NCI-H1417 treated with DMSO at 0.1 percent for 48 hours (cell line): ENCODE measurements around the gene GUK1.

Source experiments
- DNase-seq: peaks from one replicate; lab custom pipeline; 2025; lab: John Stamatoyannopoulos, UW

Gene GUK1

GRCh38 chr1:228131766-228132165 lies 8.3 kb upstream of the GUK1 start:
- no peak for DNase-seq

DNA sequence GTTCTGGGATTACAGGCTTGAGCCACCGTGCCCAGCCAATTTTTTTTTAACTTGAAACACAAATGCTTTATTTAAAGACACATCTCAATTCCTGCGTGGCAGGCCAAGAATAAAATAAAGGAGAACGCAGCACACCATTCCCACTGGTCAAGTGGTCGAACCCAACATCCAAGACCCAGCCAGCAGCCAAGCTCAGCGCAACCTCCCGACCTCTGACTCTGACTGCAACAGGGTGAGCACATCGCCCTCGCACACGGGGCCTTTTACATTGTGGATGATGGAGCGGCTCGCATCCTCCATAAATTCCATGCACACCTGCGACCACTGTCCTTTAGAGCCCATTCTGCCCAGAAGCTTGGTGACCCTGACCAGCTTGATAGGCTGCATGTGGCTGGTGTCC lies 5.5 kb upstream of the GUK1 start:
- DNase-seq, result no peak

- DNase-seq, result no peak
Measured at GRCh38 chr1:228136901-228137300, 3.2 kb upstream of the GUK1 start.

GRCh38 chr1:228139406-228139930 lies 611 bp upstream of the GUK1 start:
- no peak for DNase-seq

GRCh38 chr1:228140724-228141225 lies 696 bp downstream of the GUK1 start:
- DNase-seq, result no peak

DNA sequence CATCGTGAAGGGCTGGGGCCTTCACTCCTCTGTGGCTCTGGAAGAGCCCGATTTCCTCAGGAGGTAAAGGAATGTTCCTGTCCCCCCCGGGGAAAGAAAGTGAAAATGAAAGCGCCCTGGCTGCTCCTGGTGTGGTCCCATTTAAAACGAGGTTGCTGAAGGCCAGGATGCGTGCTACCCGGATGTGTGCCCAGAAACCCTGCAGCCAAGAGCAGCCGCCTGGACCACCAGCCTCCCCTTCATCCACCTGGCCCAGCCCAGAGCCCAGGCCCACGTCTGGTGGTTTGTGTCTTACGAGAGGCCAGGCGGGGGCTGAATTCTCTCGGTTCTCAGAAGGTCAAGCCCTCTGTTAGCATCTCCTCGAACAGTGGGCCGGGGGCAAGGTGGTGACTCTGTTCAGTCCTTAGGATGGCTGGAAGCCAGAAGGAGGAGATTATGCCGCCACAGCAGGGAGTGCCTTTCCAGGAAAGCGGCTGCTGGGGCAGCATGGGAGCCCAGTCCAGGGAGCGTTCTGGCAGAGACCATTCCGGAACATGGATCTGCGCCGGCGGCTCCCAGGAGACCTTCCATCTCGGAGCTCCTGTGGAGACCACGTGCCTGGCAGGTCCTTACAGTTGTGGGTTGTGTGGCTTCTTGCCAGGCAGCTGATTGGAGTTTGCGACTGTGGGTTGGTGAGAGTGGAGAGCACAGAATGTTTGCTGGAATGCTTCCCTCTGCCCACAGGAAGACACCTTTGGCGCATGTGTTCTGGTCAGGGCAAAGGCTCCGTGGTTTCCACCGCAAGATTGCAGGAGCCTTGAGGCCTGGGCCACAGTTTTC lies 1.4 kb downstream of the GUK1 start:
- DNase-seq, result no peak

GRCh38 chr1:228142155-228142691 lies 2.1 kb downstream of the GUK1 start:
- no peak for DNase-seq

GRCh38 chr1:228142701-228143136 lies 2.6 kb downstream of the GUK1 start:
- no peak for DNase-seq

GRCh38 chr1:228143480-228144192 lies 3.6 kb downstream of the GUK1 start:
- no peak for DNase-seq

DNA sequence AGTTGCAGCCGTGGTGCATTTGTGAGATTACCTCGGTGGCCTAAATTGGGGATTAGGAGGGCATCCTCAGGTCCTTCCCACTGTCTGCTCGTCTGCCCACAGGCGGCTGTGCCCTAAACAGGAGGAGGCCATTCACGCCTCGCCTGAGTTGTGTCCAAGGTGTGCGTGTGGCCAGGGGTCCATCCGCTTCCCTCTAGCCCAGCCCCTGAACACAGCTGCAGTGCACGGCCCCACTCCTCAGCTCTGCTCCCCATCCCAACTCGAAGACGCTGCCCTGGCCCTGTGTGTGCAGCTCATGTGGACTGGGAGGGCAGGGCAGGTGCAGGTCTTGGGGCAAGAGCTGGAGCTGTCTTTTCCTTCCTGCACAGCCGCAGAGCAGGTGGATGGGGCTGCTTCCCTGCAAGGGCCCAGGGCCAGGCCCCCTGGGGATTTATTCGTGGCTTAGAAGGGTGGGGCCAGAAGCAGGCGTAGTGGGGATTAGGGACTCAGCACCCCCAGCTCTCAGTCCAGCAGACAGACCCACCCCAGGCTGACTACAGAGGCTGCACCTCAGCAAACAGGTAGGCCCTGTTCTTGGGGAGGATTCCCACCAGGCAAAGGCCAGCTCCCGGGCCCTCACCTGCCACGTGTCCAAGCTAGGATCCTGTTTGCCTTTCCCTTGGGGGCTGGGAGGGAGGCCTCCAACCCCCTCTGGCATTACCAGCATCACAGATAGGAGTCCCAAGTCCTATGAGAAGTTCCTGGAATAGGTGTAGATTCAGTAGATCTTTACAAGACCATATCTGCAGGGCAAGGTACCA lies 4.3 kb downstream of the GUK1 start:
- no peak for DNase-seq

DNA sequence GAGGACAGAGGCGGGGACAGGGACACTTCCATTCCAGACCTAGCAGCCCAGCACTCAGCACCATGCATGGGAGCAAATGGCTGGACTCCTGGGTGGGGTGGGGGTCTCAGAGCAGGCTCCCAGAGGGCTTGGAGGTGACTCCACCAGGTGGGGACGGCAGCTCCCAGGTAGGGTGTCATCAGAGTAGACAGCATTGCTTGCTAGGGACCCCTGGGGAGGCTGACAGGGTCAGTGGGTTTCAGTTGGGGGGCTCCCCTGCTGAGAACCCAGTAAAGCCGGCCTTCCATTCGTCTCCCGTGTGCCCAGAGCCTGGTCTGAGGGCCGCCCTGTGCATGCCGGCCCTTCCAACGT lies 4.9 kb downstream of the GUK1 start:
- no peak for DNase-seq

DNA sequence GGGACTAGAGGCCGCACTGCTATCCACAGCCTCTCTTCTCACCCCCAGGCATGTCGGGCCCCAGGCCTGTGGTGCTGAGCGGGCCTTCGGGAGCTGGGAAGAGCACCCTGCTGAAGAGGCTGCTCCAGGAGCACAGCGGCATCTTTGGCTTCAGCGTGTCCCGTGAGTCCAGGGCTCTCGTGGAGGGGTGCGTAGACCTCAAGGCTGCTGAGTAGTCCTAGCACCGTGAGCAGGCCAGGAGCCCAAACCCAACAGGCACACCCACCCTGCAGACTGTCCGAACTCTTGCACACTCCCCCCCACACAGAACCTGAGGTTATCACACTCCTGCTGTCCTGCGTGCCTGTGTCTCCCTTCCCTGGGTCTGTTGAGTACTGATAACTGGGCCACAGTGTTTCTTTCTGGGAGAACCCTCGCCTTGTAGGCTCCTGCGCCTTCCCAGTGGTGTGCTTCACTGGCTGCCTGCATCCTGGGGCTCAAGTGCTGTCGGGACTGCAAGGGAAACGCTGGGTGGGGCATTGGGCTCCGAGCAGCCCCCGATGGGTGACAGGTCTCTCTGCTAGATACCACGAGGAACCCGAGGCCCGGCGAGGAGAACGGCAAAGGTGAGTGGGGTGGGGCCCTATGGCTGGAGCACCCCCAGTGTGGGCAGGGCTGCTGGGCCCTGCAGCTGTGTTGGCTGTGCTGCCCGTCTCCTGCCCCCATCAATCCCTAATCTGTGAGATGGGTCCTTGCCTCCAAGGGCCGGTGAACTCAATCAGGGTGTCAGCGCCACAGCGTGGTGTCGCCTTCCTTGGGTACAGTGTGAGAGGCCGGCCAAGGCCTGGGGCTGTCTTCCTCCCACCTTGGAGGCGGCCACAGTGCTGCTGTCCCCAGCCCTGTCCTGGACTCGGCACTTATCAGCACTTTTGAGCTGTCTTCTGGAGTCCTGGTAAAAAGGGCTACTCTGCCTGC lies 5.7 kb downstream of the GUK1 start:
- no peak for DNase-seq

DNA sequence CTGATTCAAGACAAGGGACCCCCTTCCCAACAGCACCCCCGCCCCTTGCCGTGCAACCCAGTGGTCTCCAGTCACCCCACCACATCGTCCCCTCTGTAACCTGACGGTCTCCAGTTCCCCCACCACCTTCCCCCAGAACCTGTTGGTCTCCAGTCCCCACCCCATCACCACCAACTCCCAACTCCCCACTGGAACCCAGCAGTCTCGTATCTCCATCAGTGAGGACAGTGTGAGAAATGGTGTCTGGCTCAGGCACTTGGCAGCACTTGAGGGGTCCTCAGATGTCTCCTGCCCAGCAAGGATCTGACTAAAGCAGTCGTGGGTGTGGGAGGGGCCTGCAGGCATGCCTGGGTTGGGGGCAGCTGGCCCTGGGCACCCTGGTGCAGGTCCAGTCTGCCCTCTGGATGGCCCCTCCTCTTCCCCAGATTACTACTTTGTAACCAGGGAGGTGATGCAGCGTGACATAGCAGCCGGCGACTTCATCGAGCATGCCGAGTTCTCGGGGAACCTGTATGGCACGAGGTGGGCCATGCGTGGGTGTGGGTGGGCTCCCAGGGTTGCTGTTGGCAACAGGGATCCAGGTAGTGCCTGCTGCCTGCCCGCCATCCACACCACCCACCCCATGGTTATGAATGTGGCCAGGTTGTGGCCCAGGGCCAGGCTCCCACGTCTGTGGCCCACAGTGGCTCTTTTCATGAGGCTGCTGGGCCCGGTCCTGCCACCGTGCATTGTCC lies 6.5 kb downstream of the GUK1 start:
- DNase-seq, result no peak

- DNase-seq, result no peak
Measured at GRCh38 chr1:228147151-228147693, 7.1 kb downstream of the GUK1 start.

DNA sequence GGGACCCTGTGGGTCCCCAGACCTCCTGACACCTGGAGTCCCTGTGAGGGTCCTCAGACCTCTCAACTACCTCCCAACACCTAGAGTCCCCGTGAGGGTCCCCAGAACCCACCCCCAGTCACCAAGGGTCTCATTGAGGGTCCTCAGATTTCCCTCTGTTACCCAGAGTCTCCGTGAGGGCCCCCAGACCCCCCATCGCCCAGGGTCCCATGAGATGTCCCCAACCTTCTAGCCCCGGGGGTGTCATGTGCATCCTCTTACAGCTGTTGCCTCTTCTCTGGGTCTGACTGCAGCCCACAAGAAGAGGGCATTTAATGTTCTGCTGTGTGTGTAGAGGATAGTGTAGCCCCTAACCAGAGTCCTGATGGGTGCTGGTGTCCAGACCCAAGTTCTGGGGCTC lies 7.7 kb downstream of the GUK1 start:
- no peak for DNase-seq

DNA sequence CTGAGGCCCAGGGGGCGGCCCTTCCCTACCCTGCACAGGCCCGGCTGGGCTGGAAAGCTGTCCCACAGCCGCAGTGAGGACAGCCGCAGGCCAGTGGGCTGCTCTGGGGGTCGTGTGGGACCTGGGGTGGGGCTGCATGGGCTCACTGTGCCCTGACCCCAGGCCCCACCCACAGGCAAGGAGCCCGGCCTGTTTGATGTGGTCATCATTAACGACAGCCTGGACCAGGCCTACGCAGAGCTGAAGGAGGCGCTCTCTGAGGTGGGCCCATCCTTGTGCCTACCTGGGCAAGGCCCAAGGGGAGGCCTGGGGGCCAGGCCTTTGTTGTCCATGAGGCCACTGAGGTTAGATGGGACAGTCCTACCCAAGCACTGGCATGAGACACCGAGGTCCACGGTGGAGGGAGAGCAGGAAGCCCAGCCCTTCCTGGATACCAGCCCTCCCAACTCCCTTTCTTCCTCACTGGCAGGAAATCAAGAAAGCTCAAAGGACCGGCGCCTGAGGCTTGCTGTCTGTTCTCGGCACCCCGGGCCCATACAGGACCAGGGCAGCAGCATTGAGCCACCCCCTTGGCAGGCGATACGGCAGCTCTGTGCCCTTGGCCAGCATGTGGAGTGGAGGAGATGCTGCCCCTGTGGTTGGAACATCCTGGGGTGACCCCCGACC lies 8.2 kb downstream of the GUK1 start:
- DNase-seq, result no peak

DNA sequence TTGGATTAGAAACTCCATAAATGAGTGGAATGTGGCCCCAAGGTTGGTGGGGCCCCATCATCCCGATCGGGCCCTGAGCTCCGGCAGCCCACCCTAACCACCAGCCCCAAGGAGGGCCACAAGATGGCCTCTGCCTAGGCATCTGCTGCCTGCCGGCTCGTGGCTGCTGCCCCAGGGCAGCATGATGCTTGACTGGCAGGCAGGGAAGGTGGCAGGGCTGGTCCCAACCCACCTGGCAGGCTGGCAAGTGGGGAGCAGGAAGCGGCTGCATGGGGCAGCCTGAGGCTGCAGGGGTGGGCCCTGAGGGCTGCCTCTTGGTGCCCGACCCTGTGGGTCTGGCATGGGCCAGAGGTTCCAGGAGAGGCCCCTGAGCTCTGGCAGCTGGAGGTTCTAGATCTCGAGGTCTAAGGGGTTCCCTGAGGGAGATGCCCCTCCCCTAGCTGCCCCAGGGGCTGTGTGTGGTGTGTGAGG lies 8.9 kb downstream of the GUK1 start:
- DNase-seq, result no peak

GRCh38 chr1:228149406-228150119 lies 9.5 kb downstream of the GUK1 start, which contains the start of gene GJC2:
Gene GJC2 (plus strand): TSS chr1:228149930. CDS start chr1:228157759, 7,829 bp downstream.
- DNase-seq, result no peak

DNA sequence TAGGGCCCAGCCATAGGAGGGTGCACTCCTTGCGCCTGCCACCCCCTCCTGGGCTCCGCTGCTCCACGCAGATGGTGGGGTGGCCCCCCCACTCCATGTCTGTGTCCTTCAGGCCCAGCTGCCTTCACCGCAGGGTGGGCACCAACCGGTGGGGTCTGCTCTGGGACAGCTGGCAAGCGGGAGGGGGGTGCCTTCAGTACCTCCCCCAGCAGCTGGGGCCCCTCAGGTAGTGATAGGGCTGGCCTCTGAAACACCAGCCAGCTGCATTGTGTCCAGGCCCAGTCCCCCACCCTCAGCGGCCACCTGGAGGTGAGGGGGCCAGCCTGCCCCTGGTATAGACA lies 10.0 kb downstream of the GUK1 start:
- DNase-seq, result no peak
